Measurements from ENCODE around the gene LRRC55. TPM values are rescaled to one million over a fixed set of nuclear protein-coding genes. Genes with fewer than 3 reads are reported as not detected.

LRRC55 gene
- total RNA-seq, 4 donors from 2014 or later, result not detected

- DNase-seq (ENCODE audit: low spot score), result no peak
- no peak for ATAC-seq (ENCODE audit: low FRiP score)
- no peak for TF ChIP-seq CTCF (IDR thresholded peaks at IDR 0.05)
Observed at GRCh38 chr11:57172031-57172430, 9.7 kb upstream of the LRRC55 start.

- ATAC-seq (ENCODE audit: low FRiP score) (no peak), DNase-seq (ENCODE audit: low spot score) (no peak)
- no peak for TF ChIP-seq CTCF (IDR thresholded peaks at IDR 0.05)
Observed at GRCh38 chr11:57174656-57175055, 7.1 kb upstream of the LRRC55 start.

- no peak for TF ChIP-seq CTCF (IDR thresholded peaks at IDR 0.05)
- no peak for ATAC-seq (ENCODE audit: low FRiP score)
- DNase-seq (ENCODE audit: low spot score), result no peak
Observed at GRCh38 chr11:57175478-57175877, 6.3 kb upstream of the LRRC55 start.

GRCh38 chr11:57178334-57178733, 3.4 kb upstream of the LRRC55 start:
- DNase-seq (ENCODE audit: low spot score), result no peak
- no peak for ATAC-seq (ENCODE audit: low FRiP score)
- TF ChIP-seq CTCF (IDR thresholded peaks at IDR 0.05), result no peak

GRCh38 chr11:57179681-57180080, 2.1 kb upstream of the LRRC55 start:
- ATAC-seq (ENCODE audit: low FRiP score), result peak; percentile 8
- no peak for TF ChIP-seq CTCF (IDR thresholded peaks at IDR 0.05)
- DNase-seq (ENCODE audit: low spot score), result no peak

- TF ChIP-seq CTCF (IDR thresholded peaks at IDR 0.05), result no peak
- ATAC-seq (ENCODE audit: low FRiP score), result peak; percentile 20
- DNase-seq (ENCODE audit: low spot score), result no peak
Observed at GRCh38 chr11:57180081-57180561, 1.6 kb upstream of the LRRC55 start.

- ATAC-seq (ENCODE audit: low FRiP score), result no peak
- no peak for DNase-seq (ENCODE audit: low spot score)
Observed at GRCh38 chr11:57180964-57181363, 789 bp upstream of the LRRC55 start.

More at GRCh38 chr11:57180964-57181363, 789 bp upstream of the LRRC55 start:
- no peak for TF ChIP-seq CTCF (IDR thresholded peaks at IDR 0.05)
